DND-41 (cell line): Measurements from ENCODE around the gene COL26A1.

Experiments used
- ATAC-seq: fragments of 200-7000 bp; cut with Tn5 transposase; 3 replicates; pipeline ENCODE4 v1.9.1; 2021; ENCODE audit warnings: low read depth; ENCODE audit not compliant: insufficient read depth
- DNase-seq: peaks from one replicate; pipeline ENCODE4 v3.0.0-alpha.2; 2020
- H2AFZ ChIP-seq: 2 replicates; pipeline ENCODE4 v1.6.0; 2012; ENCODE audit warnings: low read depth, low read length
- H3K27ac ChIP-seq: 2 replicates; pipeline ENCODE4 v1.5.1; 2012; ENCODE audit warnings: low read length, inconsistent platforms
- H3K27me3 ChIP-seq: fragments of 200-600 bp; sonication (generic); 2 replicates; pipeline ENCODE4 v1.6.0; 2012; ENCODE audit warnings: low read length, mild to moderate bottlenecking, inconsistent platforms; ENCODE audit not compliant: insufficient read depth, poor library complexity
- H3K36me3 ChIP-seq: 2 replicates; pipeline ENCODE4 v1.5.1; 2012; ENCODE audit warnings: low read length, inconsistent platforms; ENCODE audit not compliant: insufficient read depth
- H3K4me1 ChIP-seq: 2 replicates; pipeline ENCODE4 v1.5.1; 2012; ENCODE audit warnings: mild to moderate bottlenecking, low read length; ENCODE audit not compliant: insufficient read depth
- H3K4me2 ChIP-seq: 2 replicates; pipeline ENCODE4 v1.6.0; 2012; ENCODE audit warnings: mild to moderate bottlenecking, moderate library complexity, low read length, inconsistent platforms; ENCODE audit not compliant: insufficient read depth
- H3K4me3 ChIP-seq, 2 experiments: fragments of 200-600 bp in 1 of 2; shearing (Covaris generic) in 1 of 2; 2 replicates each; pipeline ENCODE4 v1.5.1; 2012 to 2016; ENCODE audit warnings: inconsistent platforms in 2 of 2, low read length in 2 of 2, mild to moderate bottlenecking in 2 of 2, low read depth in 1 of 2, moderate library complexity in 1 of 2
- H3K79me2 ChIP-seq: 2 replicates; pipeline ENCODE4 v1.6.0; 2012; ENCODE audit warnings: low read length, inconsistent platforms; ENCODE audit not compliant: insufficient read depth
- H3K9ac ChIP-seq: 2 replicates; pipeline ENCODE4 v1.6.0; 2012; ENCODE audit warnings: low read depth, mild to moderate bottlenecking, inconsistent platforms, low read length, moderate library complexity
- H3K9me3 ChIP-seq: 2 replicates; pipeline ENCODE4 v1.5.1; 2012; ENCODE audit warnings: low read length, moderate library complexity, mild to moderate bottlenecking, inconsistent platforms; ENCODE audit not compliant: insufficient read depth, severe bottlenecking
- H4K20me1 ChIP-seq: 2 replicates; pipeline ENCODE4 v1.6.0; 2012; ENCODE audit warnings: low read length; ENCODE audit not compliant: insufficient read depth
- EZH2 ChIP-seq: IDR thresholded peaks from 3 replicates; pipeline ENCODE4 v1.6.1; 2012; ENCODE audit warnings: borderline replicate concordance, low read depth, mild to moderate bottlenecking, moderate library complexity, low read length, inconsistent platforms; ENCODE audit not compliant: severe bottlenecking
- TF ChIP-seq, protein P1 (sequence below): IDR thresholded peaks from 2 replicates; pipeline ENCODE4 v1.5.1; 2012; ENCODE audit warnings: borderline replicate concordance, low read length, moderate library complexity, mild to moderate bottlenecking; ENCODE audit not compliant: poor library complexity, severe bottlenecking; ENCODE audit errors: extremely low read depth

Gene COL26A1

GRCh38 chr7:101576998-101577397, 214.3 kb downstream of the COL26A1 start:
- Histone ChIP-seq H4K20me1 (no peaks in the 10 kb centered on the region), H3K27me3 (no peaks in the 10 kb centered on the region), H3K9me3 (no peaks in the 10 kb centered on the region), H3K9ac (no peak overlapping the region), H3K4me3 (no peak overlapping the region), H3K27ac (no peak overlapping the region), H3K4me2 (no peak overlapping the region), H2AFZ (no peak overlapping the region), H3K36me3 (no peaks in the 10 kb centered on the region), H3K79me2 (no peaks in the 10 kb centered on the region), H3K4me1 (no peaks in the 10 kb centered on the region)
- ATAC-seq (no peak), DNase-seq (no peak)
- TF ChIP-seq, protein P1, sequence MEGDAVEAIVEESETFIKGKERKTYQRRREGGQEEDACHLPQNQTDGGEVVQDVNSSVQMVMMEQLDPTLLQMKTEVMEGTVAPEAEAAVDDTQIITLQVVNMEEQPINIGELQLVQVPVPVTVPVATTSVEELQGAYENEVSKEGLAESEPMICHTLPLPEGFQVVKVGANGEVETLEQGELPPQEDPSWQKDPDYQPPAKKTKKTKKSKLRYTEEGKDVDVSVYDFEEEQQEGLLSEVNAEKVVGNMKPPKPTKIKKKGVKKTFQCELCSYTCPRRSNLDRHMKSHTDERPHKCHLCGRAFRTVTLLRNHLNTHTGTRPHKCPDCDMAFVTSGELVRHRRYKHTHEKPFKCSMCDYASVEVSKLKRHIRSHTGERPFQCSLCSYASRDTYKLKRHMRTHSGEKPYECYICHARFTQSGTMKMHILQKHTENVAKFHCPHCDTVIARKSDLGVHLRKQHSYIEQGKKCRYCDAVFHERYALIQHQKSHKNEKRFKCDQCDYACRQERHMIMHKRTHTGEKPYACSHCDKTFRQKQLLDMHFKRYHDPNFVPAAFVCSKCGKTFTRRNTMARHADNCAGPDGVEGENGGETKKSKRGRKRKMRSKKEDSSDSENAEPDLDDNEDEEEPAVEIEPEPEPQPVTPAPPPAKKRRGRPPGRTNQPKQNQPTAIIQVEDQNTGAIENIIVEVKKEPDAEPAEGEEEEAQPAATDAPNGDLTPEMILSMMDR = no peak
- TF ChIP-seq EZH2 = no peak

- Histone ChIP-seq H3K27ac (no peak overlapping the region), H3K79me2 (no peaks in the 10 kb centered on the region), H3K4me2 (no peak overlapping the region), H3K4me1 (no peaks in the 10 kb centered on the region), H3K9me3 (no peaks in the 10 kb centered on the region), H2AFZ (no peak overlapping the region), H3K4me3 (no peak overlapping the region), H4K20me1 (no peaks in the 10 kb centered on the region), H3K9ac (no peak overlapping the region), H3K27me3 (no peaks in the 10 kb centered on the region), H3K36me3 (no peaks in the 10 kb centered on the region)
- DNase-seq (no peak), ATAC-seq (no peak)
- no peak for TF ChIP-seq EZH2
- TF ChIP-seq, protein P1 = no peak
Measured at GRCh38 chr7:101578552-101578951, 215.9 kb downstream of the COL26A1 start.

GRCh38 chr7:101580596-101580995, 217.9 kb downstream of the COL26A1 start:
- H3K9ac ChIP-seq = no peak overlapping the region
- ATAC-seq = no peak
- no peaks in the 10 kb centered on the region for H3K27me3 ChIP-seq
- no peak overlapping the region for H3K4me3 ChIP-seq
- no peak overlapping the region for H3K4me2 ChIP-seq
- TF ChIP-seq, protein P1 = no peak
- no peak for TF ChIP-seq EZH2
- H3K4me1 ChIP-seq = no peaks in the 10 kb centered on the region
- DNase-seq = no peak
- H3K36me3 ChIP-seq = no peaks in the 10 kb centered on the region
- no peaks in the 10 kb centered on the region for H3K9me3 ChIP-seq
- H3K79me2 ChIP-seq = no peaks in the 10 kb centered on the region
- no peak overlapping the region for H2AFZ ChIP-seq
- no peak overlapping the region for H3K27ac ChIP-seq
- no peaks in the 10 kb centered on the region for H4K20me1 ChIP-seq

- no peak overlapping the region for H3K9ac ChIP-seq
- H3K9me3 ChIP-seq = no peaks in the 10 kb centered on the region
- ATAC-seq (no peak), DNase-seq (no peak)
- H3K79me2 ChIP-seq = no peaks in the 10 kb centered on the region
- no peaks in the 10 kb centered on the region for H3K27me3 ChIP-seq
- no peaks in the 10 kb centered on the region for H4K20me1 ChIP-seq
- no peak overlapping the region for H3K4me2 ChIP-seq
- TF ChIP-seq, protein P1 = no peak
- no peak for TF ChIP-seq EZH2
- H3K4me3 ChIP-seq = no peak overlapping the region
- no peaks in the 10 kb centered on the region for H3K36me3 ChIP-seq
- H2AFZ ChIP-seq = no peak overlapping the region
- H3K27ac ChIP-seq = no peak overlapping the region
- H3K4me1 ChIP-seq = no peaks in the 10 kb centered on the region
Measured at GRCh38 chr7:101581891-101582290, 219.2 kb downstream of the COL26A1 start.
